B cell (primary cell): Measurements from ENCODE around the gene ABHD16A. TPM values are rescaled to one million over a fixed set of nuclear protein-coding genes. Genes with fewer than 3 reads are reported as not detected.

ENCODE experiments used
- ATAC-seq: fragments of 200-7000 bp; cut with Tn5 transposase; one replicate; pipeline ENCODE4 v1.10.0; 2021; ENCODE audit warnings: low read depth, mild to moderate bottlenecking, moderate number of reproducible peaks, moderate library complexity
- CTCF ChIA-PET: fragments of 350-600 bp; sonication (Branson Sonifier 250); formaldehyde crosslinking; loops from one replicate; lab custom pipeline; 2021; ENCODE audit warnings: antibody characterized with exemption, inconsistent platforms; lab: Charles Lee
- POLR2A ChIA-PET: fragments of 350-600 bp; sonication (Branson Sonifier 250); formaldehyde crosslinking; loops from one replicate; lab custom pipeline; 2021; ENCODE audit warnings: antibody characterized with exemption; lab: Charles Lee
- DNase-seq: peaks from one replicate; pipeline ENCODE4 v3.0.0; 2013
- H2AFZ ChIP-seq: 2 replicates; pipeline ENCODE4 v1.6.1; 2012; ENCODE audit warnings: mild to moderate bottlenecking, low read depth, low read length; ENCODE audit not compliant: insufficient read depth, poor library complexity, severe bottlenecking
- H3K27ac ChIP-seq, 2 donors: 1 replicate in 1 of 2; 2 replicates in 1 of 2; pipeline ENCODE4 v1.5.1; 2012 to 2013; ENCODE audit warnings: low read length in 2 of 2, mild to moderate bottlenecking in 2 of 2, moderate library complexity in 1 of 2
- H3K27me3 ChIP-seq, 4 experiments: fragments of 200-600 bp in 1 of 4; sonication (generic) in 1 of 4; replicated peaks in 1 of 4; 1 replicate in 2 of 4; 2 replicates in 2 of 4; pipeline versions ENCODE4 v1.6.1 to v1.7.0; 2013 to 2016; ENCODE audit warnings: low read length in 3 of 4, mild to moderate bottlenecking in 2 of 4, mixed read lengths in 1 of 4, moderate library complexity in 1 of 4; ENCODE audit not compliant: insufficient read depth in 4 of 4, control insufficient read depth in 3 of 4; ENCODE audit errors: control extremely low read depth in 1 of 4
- H3K36me3 ChIP-seq, 2 experiments: replicated peaks in 1 of 2; 1 replicate in 1 of 2; 2 replicates in 1 of 2; pipeline versions ENCODE4 v1.6.1 to v1.7.1; 2013; ENCODE audit warnings: low read length in 1 of 2; ENCODE audit not compliant: insufficient read depth in 2 of 2, control insufficient read depth in 1 of 2; ENCODE audit errors: control extremely low read depth in 1 of 2, extremely low read depth in 1 of 2
- H3K4me1 ChIP-seq, 2 donors: fragments of 200-600 bp in 1 of 2; sonication (generic) in 1 of 2; 1 replicate in 1 of 2; 2 replicates in 1 of 2; pipeline versions ENCODE4 v1.5.1 to v1.6.1; 2013 to 2017; ENCODE audit warnings: low read length in 2 of 2; ENCODE audit not compliant: control insufficient read depth in 2 of 2, insufficient read depth in 2 of 2
- H3K4me2 ChIP-seq: replicated peaks from 2 replicates; pipeline ENCODE3; 2012; ENCODE audit warnings: mild to moderate bottlenecking, low read depth, low read length; ENCODE audit not compliant: poor library complexity, severe bottlenecking
- H3K4me3 ChIP-seq, 5 experiments: fragments of 200-600 bp in 1 of 5; sonication (generic) in 1 of 5; 1 replicate in 3 of 5; 2 replicates in 2 of 5; pipeline versions ENCODE4 v1.5.1 to v1.7.0; 2011 to 2016; ENCODE audit warnings: low read length in 4 of 5, mild to moderate bottlenecking in 4 of 5, low read depth in 2 of 5, control low read depth in 1 of 5, moderate library complexity in 1 of 5; ENCODE audit not compliant: insufficient read depth in 1 of 5; ENCODE audit errors: control extremely low read depth in 1 of 5, extremely low read depth in 1 of 5
- H3K79me2 ChIP-seq: fragments of 200-600 bp; sonication (generic); one replicate; pipeline ENCODE4 v1.6.0; 2016; ENCODE audit warnings: low read length; ENCODE audit not compliant: control insufficient read depth, insufficient read depth
- H3K9ac ChIP-seq: fragments of 200-600 bp; sonication (generic); 2 replicates; pipeline ENCODE4 v1.6.1; 2017; ENCODE audit warnings: mild to moderate bottlenecking, low read length, moderate library complexity
- H3K9me3 ChIP-seq, 3 donors: one replicate each; pipeline versions ENCODE4 v1.6.1 to v1.7.1; 2013; ENCODE audit warnings: low read length in 2 of 3; ENCODE audit not compliant: control insufficient read depth in 2 of 3, insufficient read depth in 1 of 3; ENCODE audit errors: control extremely low read depth in 1 of 3
- H4K20me1 ChIP-seq: 2 replicates; pipeline ENCODE4 v1.6.0; 2012; ENCODE audit warnings: mild to moderate bottlenecking, low read length; ENCODE audit not compliant: insufficient read depth, control insufficient read depth, poor library complexity, severe bottlenecking
- H3K27ac Mint-ChIP-seq: one replicate; pipeline ENCODE4 v1.8.0; 2021; ENCODE audit warnings: mixed read lengths
- H3K27me3 Mint-ChIP-seq: one replicate; pipeline ENCODE4 v1.8.0; 2021; ENCODE audit warnings: mixed read lengths
- H3K4me1 Mint-ChIP-seq: one replicate; pipeline ENCODE4 v1.8.0; 2021; ENCODE audit warnings: mixed read lengths
- H3K4me3 Mint-ChIP-seq: one replicate; pipeline ENCODE4 v1.8.0; 2021; ENCODE audit warnings: mixed read lengths
- H3K9me3 Mint-ChIP-seq: one replicate; pipeline ENCODE4 v1.8.0; 2022; ENCODE audit warnings: mixed read lengths; ENCODE audit not compliant: insufficient read depth
- CTCF ChIP-seq: fragments of 200-600 bp; IDR thresholded peaks from one replicate; pipeline ENCODE4 v1.8.0; 2022; ENCODE audit warnings: antibody characterized with exemption, mild to moderate bottlenecking
- EZH2 ChIP-seq: IDR thresholded peaks from 2 replicates; pipeline ENCODE4 v1.6.1; 2012; ENCODE audit warnings: borderline replicate concordance, low read depth, mild to moderate bottlenecking, moderate library complexity, low read length; ENCODE audit not compliant: insufficient read depth, poor library complexity, severe bottlenecking
- WGBS: methylation state at CpG from one replicate; pipeline ENCODE4 v1.1.5; 2013; ENCODE audit warnings: missing lambda C conversion rate; ENCODE audit not compliant: insufficient coverage; 5-methylcytosine and 5-hydroxymethylcytosine counted together
- intact Hi-C: fragments of 100-400 bp; cut with micrococcal nuclease; formaldehyde crosslinking; loops from one replicate; pipeline ENCODE4 v1.10.0; 2022
- polyA plus RNA-seq: library from polyadenylated mRNA; depleted of rRNA; stranded (reverse); fragments of >200 nt; gene quantifications from 2 replicates; pipeline ENCODE4 v1.2.3, GENCODE V29; 2012
- total RNA-seq, 2 donors: library from RNA; stranded (reverse); fragments of 120-200 nt in 1 of 2; gene quantifications; 1 replicate in 1 of 2; 2 replicates in 1 of 2; pipeline versions ENCODE4 v1.2.3 to v1.2.4, GENCODE V29; 2013 to 2022

ABHD16A gene
- total and polyA plus RNA-seq, 2 donors (not counting 1 experiment from before 2014, with no cell fraction given) = 78.3 to 97.5 TPM

- CTCF ChIA-PET = interaction anchor here (1.0 to 1.8 kb wide), 5 partner anchors 12 to 119 kb away, joined by 3 to 9 read pairs (median 3); partner anchors contain the start of genes ATP6V1G2 and BAG6
- 1% methylated on average over 32 of the region's 39 CpGs for WGBS
- Histone ChIP-seq H3K9me3 (no peaks in the 10 kb centered on the region), H4K20me1 (peaks cover 17% of the 10 kb centered on the region), H3K79me2 (peaks cover 86% of the 10 kb centered on the region), H3K36me3 (peaks cover 12 to 53% of the 10 kb centered on the region in 2 experiments), H3K27ac (peak within 1 kb of the TSS; percentile 96 to 98), H3K4me2 (peak within 1 kb of the TSS; percentile 90), H3K9ac (peak within 1 kb of the TSS; percentile 89), H2AFZ (peak within 1 kb of the TSS; percentile 72), H3K4me1 (peaks cover 27 to 48% of the 10 kb centered on the region in 2 donors), H3K4me3 (peak within 1 kb of the TSS; percentile 58 to 98 (median 85)), H3K27me3 (no peaks in the 10 kb centered on the region)
- DNase-seq (peak; percentile 93), ATAC-seq (peak; percentile 28)
- no peak for TF ChIP-seq CTCF
- no peak for TF ChIP-seq EZH2
- POLR2A ChIA-PET = interaction anchor here (0.5 to 5.9 kb wide), 11 partner anchors 9 to 1306 kb away, joined by 3 to 57 read pairs (median 5); partner anchors contain the start of genes APOM, BAG6, CLIC1 and DDX39B
- Mint-ChIP-seq H3K9me3 (no peaks in the 10 kb centered on the region), H3K27me3 (no peaks in the 10 kb centered on the region), H3K4me1 (peaks cover 57% of the 10 kb centered on the region), H3K27ac (peak within 1 kb of the TSS; percentile 100), H3K4me3 (peak within 1 kb of the TSS; percentile 96)
- intact Hi-C loops = loop anchor here (1.0 to 5.0 kb wide), 14 partner anchors 13 to 532 kb away; partner anchors contain the start of genes ABHD16A, AGPAT1, BAG6 and CLIC1
Observed at GRCh38 chr6:31664790-31665500, 38.2 kb downstream of the ABHD16A start, which contains the start of gene GPANK1. GPANK1 (minus strand) TSS chr6:31664997; CDS start chr6:31664478, 519 bp downstream.
